OCI-LY1 (cell line): Measurements from ENCODE around the gene PTPRT.

Experiments
- H2AFZ ChIP-seq: fragments of 200-600 bp; sonication (generic), shearing (Covaris generic); 2 replicates; pipeline ENCODE4 v1.6.0; 2014; ENCODE audit warnings: antibody characterized with exemption, mild to moderate bottlenecking, low read length
- H3F3A ChIP-seq: fragments of 200-600 bp; sonication (generic), shearing (Covaris generic); 2 replicates; pipeline ENCODE4 v1.6.0; 2014; ENCODE audit warnings: mild to moderate bottlenecking, antibody characterized with exemption, low read length, moderate library complexity; ENCODE audit not compliant: insufficient read depth
- H3K27ac ChIP-seq: fragments of 200-600 bp; sonication (generic); 2 replicates; pipeline ENCODE4 v1.5.1; 2014; ENCODE audit warnings: low read length, mixed run types, mild to moderate bottlenecking, low read depth; ENCODE audit not compliant: poor library complexity, severe bottlenecking
- H3K27me3 ChIP-seq: fragments of 200-600 bp; sonication (generic); 2 replicates; pipeline ENCODE4 v1.6.0; 2014; ENCODE audit warnings: antibody characterized with exemption, mild to moderate bottlenecking, low read length, moderate library complexity; ENCODE audit not compliant: insufficient read depth
- H3K36me3 ChIP-seq: fragments of 200-600 bp; sonication (generic); 2 replicates; pipeline ENCODE4 v1.6.1; 2014; ENCODE audit warnings: mild to moderate bottlenecking, antibody characterized with exemption, low read length, moderate library complexity, mixed read lengths; ENCODE audit not compliant: insufficient read depth
- H3K4me1 ChIP-seq: fragments of 200-600 bp; sonication (generic); 2 replicates; pipeline ENCODE4 v1.5.1; 2014; ENCODE audit warnings: mild to moderate bottlenecking, low read length, moderate library complexity; ENCODE audit not compliant: insufficient read depth, severe bottlenecking
- H3K4me2 ChIP-seq: fragments of 200-600 bp; sonication (generic), shearing (Covaris generic); 2 replicates; pipeline ENCODE4 v1.6.1; 2014; ENCODE audit warnings: low read length
- H3K4me3 ChIP-seq: fragments of 200-600 bp; sonication (generic); 2 replicates; pipeline ENCODE4 v1.5.1; 2014; ENCODE audit warnings: low read length, low read depth, mild to moderate bottlenecking, mixed read lengths; ENCODE audit not compliant: poor library complexity, severe bottlenecking
- H3K79me2 ChIP-seq: fragments of 200-600 bp; shearing (Covaris generic); 2 replicates; pipeline ENCODE4 v1.6.1; 2016; ENCODE audit warnings: mixed run types, low read length, mixed read lengths; ENCODE audit not compliant: insufficient read depth
- H3K9ac ChIP-seq: fragments of 200-600 bp; sonication (generic), shearing (Covaris generic); 2 replicates; pipeline ENCODE4 v1.6.1; 2014; ENCODE audit warnings: mild to moderate bottlenecking, low read length, mixed read lengths
- H3K9me2 ChIP-seq: fragments of 200-600 bp; sonication (generic), shearing (Covaris generic); 2 replicates; pipeline ENCODE4 v1.6.1; 2014; ENCODE audit warnings: low read depth, mild to moderate bottlenecking, low read length, mixed read lengths
- H3K9me3 ChIP-seq: fragments of 200-600 bp; shearing (Covaris generic); 2 replicates; pipeline ENCODE4 v1.6.1; 2014; ENCODE audit warnings: low read length, mixed read lengths
- H4K20me1 ChIP-seq: fragments of 200-600 bp; sonication (generic), shearing (Covaris generic); 2 replicates; pipeline ENCODE4 v1.6.0; 2016; ENCODE audit warnings: mild to moderate bottlenecking, low read length; ENCODE audit not compliant: insufficient read depth
- CTCF ChIP-seq: fragments of 200-600 bp; sonication (generic), shearing (Covaris generic); IDR thresholded peaks from 2 replicates; pipeline ENCODE4 v1.5.1; 2017; ENCODE audit warnings: mild to moderate bottlenecking, antibody characterized with exemption, low read length, moderate library complexity, mixed read lengths
- EZH2 ChIP-seq: fragments of 200-600 bp; sonication (generic), shearing (Covaris generic); IDR thresholded peaks from 2 replicates; pipeline ENCODE4 v1.8.0; 2017; ENCODE audit warnings: borderline replicate concordance, mixed run types, mild to moderate bottlenecking, antibody characterized with exemption, low read length, moderate library complexity, mixed read lengths

The PTPRT gene

GRCh38 chr20:43137160-43137559, 52.5 kb downstream of the PTPRT start:
- H3K9ac ChIP-seq, result no peak overlapping the region
- H3K9me2 ChIP-seq, result no peaks in the 10 kb centered on the region
- no peak overlapping the region for H2AFZ ChIP-seq
- H3K27ac ChIP-seq, result no peak overlapping the region
- no peaks in the 10 kb centered on the region for H3K79me2 ChIP-seq
- H4K20me1 ChIP-seq, result no peaks in the 10 kb centered on the region
- TF ChIP-seq CTCF (no peak), EZH2 (no peak)
- H3K4me3 ChIP-seq, result no peak overlapping the region
- H3K27me3 ChIP-seq, result no peaks in the 10 kb centered on the region
- H3K4me2 ChIP-seq, result no peak overlapping the region
- H3K36me3 ChIP-seq, result no peaks in the 10 kb centered on the region
- H3K4me1 ChIP-seq, result no peaks in the 10 kb centered on the region
- no peaks in the 10 kb centered on the region for H3K9me3 ChIP-seq
- no peaks in the 10 kb centered on the region for H3F3A ChIP-seq

- H4K20me1 ChIP-seq, result no peaks in the 10 kb centered on the region
- no peaks in the 10 kb centered on the region for H3K79me2 ChIP-seq
- H3K4me3 ChIP-seq, result no peak overlapping the region
- H3K9ac ChIP-seq, result no peak overlapping the region
- H3K9me2 ChIP-seq, result no peaks in the 10 kb centered on the region
- no peak overlapping the region for H3K27ac ChIP-seq
- no peak for TF ChIP-seq EZH2
- no peak for TF ChIP-seq CTCF
- no peak overlapping the region for H3K4me2 ChIP-seq
- H3K27me3 ChIP-seq, result no peaks in the 10 kb centered on the region
- H3K36me3 ChIP-seq, result no peaks in the 10 kb centered on the region
- H3K9me3 ChIP-seq, result no peaks in the 10 kb centered on the region
- no peaks in the 10 kb centered on the region for H3K4me1 ChIP-seq
- H3F3A ChIP-seq, result no peaks in the 10 kb centered on the region
- no peak overlapping the region for H2AFZ ChIP-seq
Measured at GRCh38 chr20:43124241-43124640, 65.5 kb downstream of the PTPRT start.

- H3K4me1 ChIP-seq, result no peaks in the 10 kb centered on the region
- H2AFZ ChIP-seq, result no peak overlapping the region
- H3F3A ChIP-seq, result no peaks in the 10 kb centered on the region
- no peaks in the 10 kb centered on the region for H3K27me3 ChIP-seq
- H3K79me2 ChIP-seq, result no peaks in the 10 kb centered on the region
- H3K27ac ChIP-seq, result no peak overlapping the region
- no peak overlapping the region for H3K4me3 ChIP-seq
- TF ChIP-seq EZH2, result no peak
- no peak for TF ChIP-seq CTCF
- H3K4me2 ChIP-seq, result no peak overlapping the region
- no peaks in the 10 kb centered on the region for H3K9me2 ChIP-seq
- H4K20me1 ChIP-seq, result no peaks in the 10 kb centered on the region
- no peaks in the 10 kb centered on the region for H3K36me3 ChIP-seq
- no peak overlapping the region for H3K9ac ChIP-seq
- no peaks in the 10 kb centered on the region for H3K9me3 ChIP-seq
Measured at GRCh38 chr20:43123180-43123579, 66.5 kb downstream of the PTPRT start.
